Transverse colon (tissue), 4 donors: ENCODE measurements around the gene PPP2R3C. TPM values are rescaled to one million over a fixed set of nuclear protein-coding genes. Genes with fewer than 3 reads are reported as not detected.
"Not testable (repeated sequence)": the region's sequence is repeated elsewhere in the genome, so short reads cannot be mapped to it uniquely, and the experiment has no call there.

ENCODE experiments used
- DNase-seq: peaks from one replicate; pipeline ENCODE4 v3.0.0-alpha.2; 2019
- H3K27ac ChIP-seq, 4 donors: fragments of 200-600 bp; sonication (generic); 2 replicates each; pipeline ENCODE4 v1.5.1; 2016 to 2018; ENCODE audit warnings: inconsistent platforms in 4 of 4
- H3K27me3 ChIP-seq: fragments of 200-600 bp; sonication (generic); 2 replicates; pipeline ENCODE4 v1.5.1; 2017; ENCODE audit warnings: inconsistent platforms
- H3K36me3 ChIP-seq, 4 donors: fragments of 200-600 bp; sonication (generic); 2 replicates each; pipeline ENCODE4 v1.5.1; 2017 to 2019; ENCODE audit warnings: inconsistent platforms in 4 of 4
- H3K4me1 ChIP-seq, 4 donors: fragments of 200-600 bp; sonication (generic); 2 replicates each; pipeline ENCODE4 v1.5.1; 2017 to 2020; ENCODE audit warnings: inconsistent platforms in 4 of 4
- H3K4me3 ChIP-seq, 4 donors: fragments of 200-600 bp; sonication (generic); 1 replicate in 1 of 4; 2 replicates in 3 of 4; pipeline versions ENCODE4 v1.5.1 to v1.6.1; 2017 to 2019; ENCODE audit warnings: inconsistent platforms in 4 of 4
- H3K9me3 ChIP-seq, 2 donors: fragments of 200-600 bp; sonication (generic); 2 replicates each; pipeline ENCODE4 v1.5.1; 2017 to 2019; ENCODE audit warnings: inconsistent platforms in 2 of 2
- EP300 ChIP-seq: sonication (generic); formaldehyde crosslinking; IDR thresholded peaks from one replicate; pipeline ENCODE4 v1.6.1; 2017; ENCODE audit warnings: antibody characterized with exemption, low read depth
- POLR2A ChIP-seq: fragments of 450-650 bp; IDR thresholded peaks from one replicate; pipeline ENCODE4 v1.6.1; 2016; ENCODE audit warnings: antibody characterized with exemption, mild to moderate bottlenecking, moderate library complexity
- POLR2AphosphoS5 ChIP-seq, 3 donors: sonication (generic); formaldehyde crosslinking; IDR thresholded peaks; one replicate each; pipeline ENCODE4 v1.6.1; 2016; ENCODE audit warnings: antibody characterized with exemption in 3 of 3
- WGBS, 2 donors: methylation state at CpG; one replicate each; pipeline ENCODE4 v1.1.5; 2018; ENCODE audit warnings: low coverage in 1 of 2; 5-methylcytosine and 5-hydroxymethylcytosine counted together
- in situ Hi-C, 4 donors: fragments of 200-750 bp; cut with MboI; loops; one replicate each; pipeline versions ENCODE4 v1.15.0 to v1.15.1; 2017; ENCODE audit warnings: low sequenced_read_pairs in 3 of 4, low pct_ligation_motif_present in 1 of 4, low pct_unique_long_range_greater_than_20kb in 1 of 4
- intact Hi-C: fragments of 100-400 bp; cut with DNase I; formaldehyde crosslinking; loops from one replicate; pipeline ENCODE4 v1.15.1; 2023; ENCODE audit warnings: low total_unique reads
- total RNA-seq, 4 donors: library from RNA; depleted of rRNA; stranded (reverse); fragments of >200 nt; gene quantifications; one replicate each; pipeline ENCODE4 v1.1.0, GENCODE V29; 2016
- TF ChIP-seq, protein P1 (sequence below), 5 experiments: fragments of 200-600 bp in 3 of 5; fragments of 450-650 bp in 2 of 5; sonication (generic) in 3 of 5; IDR thresholded peaks; 1 replicate in 2 of 5; 2 replicates in 3 of 5; pipeline ENCODE4 v1.5.1; 2016 to 2017; ENCODE audit warnings: antibody characterized with exemption in 5 of 5, inconsistent platforms in 3 of 5, mild to moderate bottlenecking in 2 of 5, moderate library complexity in 1 of 5

Gene PPP2R3C
- total RNA-seq, 4 donors from 2014 or later: 13.5 to 26.5 (median 19.1) TPM

DNA sequence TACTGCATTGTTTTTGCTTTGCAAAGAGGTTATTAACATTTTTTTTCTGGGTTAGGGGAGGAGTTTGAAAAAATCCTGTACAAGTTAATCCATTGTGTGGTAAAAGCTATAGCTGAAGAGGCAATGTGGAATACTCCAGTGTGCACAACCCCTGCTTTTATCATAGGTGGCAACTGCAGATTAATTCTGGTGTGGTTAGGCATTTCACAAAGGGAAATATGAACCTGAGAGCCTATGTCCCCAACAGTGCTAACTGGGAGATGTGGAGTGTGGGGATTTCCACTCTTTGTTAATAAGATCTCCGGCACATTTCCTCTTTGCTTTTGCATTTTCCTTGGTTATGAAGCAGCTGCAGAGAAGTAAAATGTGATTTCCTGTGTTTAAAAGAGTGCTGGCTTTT is 34.2 kb upstream of the PPP2R3C start:
- no peak for DNase-seq
- Histone ChIP-seq H3K27me3 (no peaks in the 10 kb centered on the region), H3K27ac (peak overlapping the region in 1 of 4 donors; percentile 9), H3K4me1 (peaks cover 2 to 24% (median 9%) of the 10 kb centered on the region in 4 donors), H3K36me3 (no peaks in the 10 kb centered on the region), H3K4me3 (no peak overlapping the region), H3K9me3 (no peaks in the 10 kb centered on the region)
- TF ChIP-seq EP300 (no peak), POLR2A (no peak), POLR2AphosphoS5 (IDR thresholded peaks at IDR 0.05) (no peak)
- TF ChIP-seq, protein P1, sequence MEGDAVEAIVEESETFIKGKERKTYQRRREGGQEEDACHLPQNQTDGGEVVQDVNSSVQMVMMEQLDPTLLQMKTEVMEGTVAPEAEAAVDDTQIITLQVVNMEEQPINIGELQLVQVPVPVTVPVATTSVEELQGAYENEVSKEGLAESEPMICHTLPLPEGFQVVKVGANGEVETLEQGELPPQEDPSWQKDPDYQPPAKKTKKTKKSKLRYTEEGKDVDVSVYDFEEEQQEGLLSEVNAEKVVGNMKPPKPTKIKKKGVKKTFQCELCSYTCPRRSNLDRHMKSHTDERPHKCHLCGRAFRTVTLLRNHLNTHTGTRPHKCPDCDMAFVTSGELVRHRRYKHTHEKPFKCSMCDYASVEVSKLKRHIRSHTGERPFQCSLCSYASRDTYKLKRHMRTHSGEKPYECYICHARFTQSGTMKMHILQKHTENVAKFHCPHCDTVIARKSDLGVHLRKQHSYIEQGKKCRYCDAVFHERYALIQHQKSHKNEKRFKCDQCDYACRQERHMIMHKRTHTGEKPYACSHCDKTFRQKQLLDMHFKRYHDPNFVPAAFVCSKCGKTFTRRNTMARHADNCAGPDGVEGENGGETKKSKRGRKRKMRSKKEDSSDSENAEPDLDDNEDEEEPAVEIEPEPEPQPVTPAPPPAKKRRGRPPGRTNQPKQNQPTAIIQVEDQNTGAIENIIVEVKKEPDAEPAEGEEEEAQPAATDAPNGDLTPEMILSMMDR (IDR thresholded peaks at IDR 0.05): no peak
- in situ Hi-C loops: no loop called here
- intact Hi-C loops: no loop called here
- WGBS, 2 donors: 14 to 22% methylated on average over 1 of the region's 1 CpG

DNA sequence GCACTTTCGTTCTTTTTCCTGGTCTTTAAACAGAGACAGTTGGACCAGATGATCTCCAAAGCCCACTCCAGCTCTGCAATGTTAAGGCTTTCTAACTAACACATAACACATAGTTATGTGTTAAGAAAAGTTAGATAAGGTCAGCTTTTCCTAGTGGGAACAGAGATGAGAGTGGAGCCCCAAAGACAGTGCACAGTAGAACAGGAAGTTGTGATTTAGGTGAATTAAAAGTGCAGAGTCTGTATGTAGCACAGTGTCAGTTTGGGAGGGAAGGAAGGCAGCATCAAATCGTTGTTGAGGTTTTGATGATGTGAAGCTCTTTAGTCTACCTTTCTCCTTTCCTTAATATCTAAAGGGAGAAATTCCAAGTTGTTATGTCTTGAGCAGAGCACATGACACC is 32.2 kb upstream of the PPP2R3C start:
- H3K9me3 ChIP-seq: no peaks in the 10 kb centered on the region
- H3K27ac ChIP-seq: no peak overlapping the region
- intact Hi-C loops: no loop called here
- H3K27me3 ChIP-seq: no peaks in the 10 kb centered on the region
- H3K4me1 ChIP-seq: peaks cover 0 to 12% (median 2%) of the 10 kb centered on the region in 4 donors
- TF ChIP-seq EP300 (no peak), POLR2A (no peak), POLR2AphosphoS5 (IDR thresholded peaks at IDR 0.05) (no peak)
- TF ChIP-seq, protein P1 (IDR thresholded peaks at IDR 0.05): no peak
- WGBS, 2 donors: 70 to 72% methylated on average over 2 of the region's 2 CpGs
- DNase-seq: no peak
- in situ Hi-C loops: no loop called here
- no peak overlapping the region for H3K4me3 ChIP-seq
- no peaks in the 10 kb centered on the region for H3K36me3 ChIP-seq

DNA sequence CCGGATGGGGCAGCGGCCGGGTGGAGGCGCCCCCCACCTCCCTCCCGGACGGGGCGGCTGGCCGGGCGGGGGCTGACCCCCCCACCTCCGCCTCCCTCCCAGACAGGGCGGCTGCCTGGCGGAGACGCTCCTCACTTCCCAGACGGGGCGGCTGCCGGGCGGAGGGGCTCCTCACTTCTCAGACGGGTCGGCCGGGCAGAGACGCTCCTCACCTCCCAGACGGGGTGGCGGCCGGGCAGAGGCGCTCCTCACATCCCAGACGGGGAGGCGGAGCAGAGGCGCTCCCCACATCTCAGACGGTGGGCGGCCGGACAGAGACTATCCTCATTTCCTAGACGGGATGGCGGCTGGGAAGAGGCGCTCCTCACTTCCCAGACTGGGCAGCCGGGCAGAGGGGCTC is 30.7 kb upstream of the PPP2R3C start:
- 96% methylated on average over 34 of the region's 35 CpGs; no CpG with 5 or more reads in 1 of the 2 donors for WGBS, 2 donors
- H3K4me3 ChIP-seq, H3K27me3 ChIP-seq, H3K36me3 ChIP-seq, H3K9me3 ChIP-seq, DNase-seq, H3K27ac ChIP-seq, in situ Hi-C loops, intact Hi-C loops: not testable (repeated sequence)
- H3K4me1 ChIP-seq: peaks cover 0 to 12% (median 2%) of the 10 kb centered on the region in 4 donors

DNA sequence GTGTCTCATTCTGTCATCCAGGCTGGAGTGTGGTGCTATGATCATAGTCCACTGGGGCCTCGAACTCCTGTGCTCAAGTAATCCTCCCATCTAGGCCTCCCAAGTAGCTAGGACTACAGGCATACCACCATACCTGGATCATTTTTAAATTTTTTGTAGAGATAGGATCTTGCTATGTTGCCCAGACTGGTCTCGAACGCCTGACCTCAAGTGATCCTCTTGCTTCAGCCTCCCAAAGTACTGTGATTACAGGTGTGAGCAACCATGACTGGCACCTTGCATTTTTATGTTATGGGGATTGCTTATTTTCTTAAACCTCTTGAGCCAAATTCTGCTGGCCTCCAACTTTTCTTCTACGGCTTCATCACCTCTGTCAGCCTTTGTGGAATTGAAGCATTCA is 27.4 kb upstream of the PPP2R3C start:
- WGBS, 2 donors: 93 to 99% methylated on average over 2 to 4 of the region's 4 CpGs
- H3K27me3 ChIP-seq: no peaks in the 10 kb centered on the region
- H3K4me1 ChIP-seq: no peaks in the 10 kb centered on the region
- DNase-seq: no peak
- no peak overlapping the region for H3K27ac ChIP-seq
- TF ChIP-seq, protein P1 (IDR thresholded peaks at IDR 0.05): no peak
- TF ChIP-seq POLR2AphosphoS5 (IDR thresholded peaks at IDR 0.05) (no peak), POLR2A (no peak), EP300 (no peak)
- in situ Hi-C loops (loop anchor here in 1 of 4 donors (25.0 kb wide), 1 partner anchor 663 kb away; the partner anchor contains the start of gene RALGAPA1), intact Hi-C loops (no loop called here)
- no peaks in the 10 kb centered on the region for H3K36me3 ChIP-seq
- H3K4me3 ChIP-seq: no peak overlapping the region
- H3K9me3 ChIP-seq: no peaks in the 10 kb centered on the region

DNA sequence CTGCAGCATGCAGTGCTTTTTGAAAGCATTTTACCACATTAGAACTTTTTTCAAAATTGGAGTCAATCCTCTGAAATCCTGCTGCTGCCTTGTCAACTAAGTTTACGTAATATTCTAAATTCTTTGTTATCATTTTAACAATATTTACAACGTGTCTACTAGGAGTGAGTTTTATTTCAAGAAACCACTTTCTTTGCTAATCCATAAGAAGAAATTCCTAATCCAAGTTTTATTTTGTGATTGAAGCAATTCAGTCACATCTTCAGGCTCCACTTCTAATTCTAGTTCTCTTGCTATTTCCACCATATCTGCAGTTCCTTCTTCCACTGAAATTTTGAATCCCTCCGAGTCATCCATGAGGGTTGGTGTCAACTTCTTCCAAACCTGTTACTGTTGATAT is 25.9 kb upstream of the PPP2R3C start:
- 87 to 90% methylated on average over 3 of the region's 3 CpGs for WGBS, 2 donors

More for the DNA sequence above, 25.9 kb upstream of the PPP2R3C start:
- TF ChIP-seq POLR2AphosphoS5 (IDR thresholded peaks at IDR 0.05) (no peak), EP300 (no peak), POLR2A (no peak)
- TF ChIP-seq, protein P1 (IDR thresholded peaks at IDR 0.05): no peak
- Histone ChIP-seq H3K27me3 (no peaks in the 10 kb centered on the region), H3K9me3 (no peaks in the 10 kb centered on the region), H3K36me3 (no peaks in the 10 kb centered on the region), H3K27ac (no peak overlapping the region), H3K4me3 (no peak overlapping the region), H3K4me1 (no peaks in the 10 kb centered on the region)
- in situ Hi-C loops: loop anchor here in 1 of 4 donors (25.0 kb wide), 1 partner anchor 665 kb away; the partner anchor contains the start of gene RALGAPA1
- intact Hi-C loops: no loop called here
- DNase-seq: no peak
